Heart left ventricle (tissue), 16 donors: ENCODE measurements around the gene DNM1. TPM values are rescaled to one million over a fixed set of nuclear protein-coding genes. Genes with fewer than 3 reads are reported as not detected.

ENCODE experiments used
- ATAC-seq, 4 donors: fragments of 200-7000 bp; cut with Tn5 transposase; one replicate each; pipeline ENCODE4 v1.9.1; 2020 to 2022; ENCODE audit warnings: moderate library complexity in 4 of 4, mild to moderate bottlenecking in 3 of 4, moderate number of reproducible peaks in 1 of 4
- DNase-seq, 5 donors: peaks; one replicate each; pipeline ENCODE4 v3.0.0-alpha.2; 2020
- H3K27ac ChIP-seq, 12 donors: fragments of 200-600 bp; sonication (generic) in 4 of 12; one replicate each; pipeline versions ENCODE4 v1.5.0 to v1.8.0; 2016 to 2022; ENCODE audit warnings: mild to moderate bottlenecking in 2 of 12
- H3K27me3 ChIP-seq, 9 donors: fragments of 200-600 bp; sonication (generic) in 2 of 9; one replicate each; pipeline versions ENCODE4 v1.5.1 to v1.8.0; 2016 to 2022; ENCODE audit warnings: mild to moderate bottlenecking in 3 of 9
- H3K36me3 ChIP-seq, 9 donors: fragments of 200-600 bp; sonication (generic) in 2 of 9; one replicate each; pipeline versions ENCODE4 v1.5.0 to v1.8.0; 2018 to 2022; ENCODE audit warnings: mild to moderate bottlenecking in 2 of 9
- H3K4me1 ChIP-seq, 12 donors: fragments of 200-600 bp; sonication (generic) in 4 of 12; one replicate each; pipeline versions ENCODE4 v1.5.0 to v1.8.0; 2016 to 2022; ENCODE audit warnings: mild to moderate bottlenecking in 3 of 12
- H3K4me3 ChIP-seq, 12 donors: fragments of 200-600 bp; sonication (generic) in 4 of 12; one replicate each; pipeline versions ENCODE4 v1.5.0 to v1.8.0; 2017 to 2022; ENCODE audit warnings: mild to moderate bottlenecking in 9 of 12, moderate library complexity in 4 of 12
- H3K9me3 ChIP-seq, 12 donors: fragments of 200-600 bp; sonication (generic) in 4 of 12; one replicate each; pipeline versions ENCODE4 v1.5.0 to v1.8.0; 2016 to 2022; ENCODE audit warnings: mild to moderate bottlenecking in 1 of 12
- POLR2A ChIP-seq, 2 donors: fragments of 450-650 bp; IDR thresholded peaks; one replicate each; pipeline ENCODE4 v1.6.1; 2017; ENCODE audit warnings: antibody characterized with exemption in 2 of 2, mild to moderate bottlenecking in 2 of 2, moderate library complexity in 2 of 2
- WGBS, 4 donors: extraction: QIAGEN DNeasy Blood & Tissue Kit in 2 of 4; methylation state at CpG; one replicate each; pipeline versions ENCODE4 v1.1.5 to v1.1.7; 2013 to 2018; 5-methylcytosine and 5-hydroxymethylcytosine counted together
- intact Hi-C, 10 donors: fragments of 100-400 bp; cut with DNase I; formaldehyde crosslinking; loops; one replicate each; pipeline versions ENCODE4 v1.11.1 to v1.14.2; 2022
- polyA plus RNA-seq, 2 donors: library from polyadenylated mRNA; stranded (reverse); fragments of 200-250 nt; gene quantifications; one replicate each; pipeline ENCODE4 v1.2.3, GENCODE V29; 2013
- total RNA-seq, 9 donors: library from RNA; depleted of rRNA in 2 of 9; stranded (reverse); fragments of >200 nt in 2 of 9; fragmentation: NEBNext Ultra II Directional in 3 of 9; extraction: Animal tissue kit (Norgen Biotek cat#: 25700) in 3 of 9; gene quantifications; one replicate each; pipeline versions ENCODE4 v1.1.0 to v1.2.4, GENCODE V29; 2016 to 2023
- TF ChIP-seq, protein P1 (sequence below), 12 donors: fragments of 200-600 bp; sonication (generic) in 4 of 12; IDR thresholded peaks; one replicate each; pipeline versions ENCODE4 v1.5.0 to v1.8.0; 2018 to 2022; ENCODE audit warnings: antibody characterized with exemption in 12 of 12, mild to moderate bottlenecking in 5 of 12
- donor health status: ischemic (EF 13 %, LVEDD 7.1; RV severe dilation, severe dysfunction).
- donor health status: healthy with polysubstance abuse.
- donor health status: DM: no; HTN: yes; CAD: no.
- donor health status: DM: no; HTN: no; CAD: no.
- donor health status: ischemic (EF 25% LVEDD 6.9; RV normal size, moderate dysfunction).
- donor health status: ischemic (EF 25% LVEDD 5.7; RV mildly dilated, moderate dysfunction).
- donor health status: healthy.
- donor health status: DM: yes; HTN: yes; CAD: no.
- donor health status: ischemic (EF 35%, LVEDD 5.7; RV mildly dilated, moderate dysfunction).
- donor health status: nonischemic (EF 11% LVEDD 7.7; RV severe dilation, severe dysfunction).
- donor health status: DM: yes; HTN: yes; CAD: no.
- donor health status: PGD.
- donor health status: ischemic (EF 29% LVEDD 5.4; RV normal size, mild dysfunction).
- donor health status: nonischemic (EF 23%, LVEDD 6.1; RV moderate dilation, normal function).

The DNM1 gene
- total and polyA plus RNA-seq, 11 donors = 1.6 to 17.2 (median 3.6) TPM

DNA sequence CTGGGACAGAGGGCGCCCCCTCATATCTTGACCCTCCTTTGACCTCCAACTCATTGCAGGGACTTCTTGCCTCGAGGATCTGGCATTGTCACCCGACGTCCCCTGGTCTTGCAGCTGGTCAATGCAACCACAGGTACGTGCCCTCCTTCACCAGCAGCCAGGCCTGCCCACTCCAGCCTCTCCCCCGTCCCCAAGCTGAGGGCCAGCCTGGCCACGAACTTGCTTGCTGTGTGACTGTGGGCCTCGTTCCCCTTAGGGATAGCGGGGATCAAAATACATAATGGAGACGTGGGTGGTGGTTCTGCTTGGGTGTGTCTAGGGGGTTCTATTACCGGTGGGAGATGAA lies 15.0 kb downstream of the DNM1 start:
- intact Hi-C loops = no loop called here

DNA sequence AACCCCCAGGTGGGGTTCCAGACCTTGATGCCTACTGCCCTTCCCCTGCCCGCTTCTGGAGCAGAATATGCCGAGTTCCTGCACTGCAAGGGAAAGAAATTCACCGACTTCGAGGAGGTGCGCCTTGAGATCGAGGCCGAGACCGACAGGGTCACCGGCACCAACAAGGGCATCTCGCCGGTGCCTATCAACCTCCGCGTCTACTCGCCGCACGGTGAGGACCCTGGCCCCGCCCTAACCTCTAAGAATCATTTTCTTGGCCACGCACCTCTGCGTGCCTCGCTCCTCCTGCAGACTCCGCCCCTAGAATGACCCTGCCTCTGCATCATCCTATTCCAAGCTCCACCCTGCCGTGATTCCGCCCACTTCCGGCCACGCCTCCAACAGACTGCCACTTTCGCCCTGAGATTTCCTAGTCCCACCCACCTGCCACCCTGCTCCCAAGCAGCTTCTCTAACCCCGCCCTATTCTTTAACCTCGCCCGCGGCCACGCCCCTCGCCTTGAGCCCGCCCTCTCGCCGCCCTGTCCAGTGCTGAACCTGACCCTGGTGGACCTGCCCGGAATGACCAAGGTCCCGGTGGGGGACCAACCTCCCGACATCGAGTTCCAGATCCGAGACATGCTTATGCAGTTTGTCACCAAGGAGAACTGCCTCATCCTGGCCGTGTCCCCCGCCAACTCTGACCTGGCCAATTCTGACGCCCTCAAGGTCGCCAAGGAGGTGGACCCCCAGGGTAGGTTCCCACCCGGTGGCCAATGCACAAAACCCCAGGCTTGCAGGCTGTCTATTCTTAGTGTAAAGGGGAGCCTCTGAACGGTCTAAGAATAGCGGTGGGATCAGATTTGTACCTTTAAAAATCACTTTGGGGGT lies 15.6 kb downstream of the DNM1 start:
- Histone ChIP-seq H3K4me3 (peak overlapping the region in 10 of 12 donors; percentile 14 to 53 (median 48)), H3K27ac (peak overlapping the region in 5 of 12 donors; percentile 1 to 40 (median 29)), H3K9me3 (no peaks in the 10 kb centered on the region), H3K27me3 (no peaks in the 10 kb centered on the region), H3K36me3 (peaks cover 0 to 25% (median 0%) of the 10 kb centered on the region in 9 donors), H3K4me1 (peaks cover 0 to 32% (median 16%) of the 10 kb centered on the region in 12 donors)
- TF ChIP-seq, protein P1, sequence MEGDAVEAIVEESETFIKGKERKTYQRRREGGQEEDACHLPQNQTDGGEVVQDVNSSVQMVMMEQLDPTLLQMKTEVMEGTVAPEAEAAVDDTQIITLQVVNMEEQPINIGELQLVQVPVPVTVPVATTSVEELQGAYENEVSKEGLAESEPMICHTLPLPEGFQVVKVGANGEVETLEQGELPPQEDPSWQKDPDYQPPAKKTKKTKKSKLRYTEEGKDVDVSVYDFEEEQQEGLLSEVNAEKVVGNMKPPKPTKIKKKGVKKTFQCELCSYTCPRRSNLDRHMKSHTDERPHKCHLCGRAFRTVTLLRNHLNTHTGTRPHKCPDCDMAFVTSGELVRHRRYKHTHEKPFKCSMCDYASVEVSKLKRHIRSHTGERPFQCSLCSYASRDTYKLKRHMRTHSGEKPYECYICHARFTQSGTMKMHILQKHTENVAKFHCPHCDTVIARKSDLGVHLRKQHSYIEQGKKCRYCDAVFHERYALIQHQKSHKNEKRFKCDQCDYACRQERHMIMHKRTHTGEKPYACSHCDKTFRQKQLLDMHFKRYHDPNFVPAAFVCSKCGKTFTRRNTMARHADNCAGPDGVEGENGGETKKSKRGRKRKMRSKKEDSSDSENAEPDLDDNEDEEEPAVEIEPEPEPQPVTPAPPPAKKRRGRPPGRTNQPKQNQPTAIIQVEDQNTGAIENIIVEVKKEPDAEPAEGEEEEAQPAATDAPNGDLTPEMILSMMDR (IDR thresholded peaks at IDR 0.05) = peak in 1 of 12 donors; percentile 3
- TF ChIP-seq POLR2A (IDR thresholded peaks at IDR 0.05) = peak in 1 of 2 donors; percentile 41
- WGBS, 4 donors = 16 to 17% (median 16%) methylated on average over 39 to 47 of the region's 47 CpGs
- intact Hi-C loops = no loop called here
- peak; percentile 86 to 96 (median 93) for DNase-seq
- peak; percentile 72 to 92 (median 88) for ATAC-seq

More for the DNA sequence above, 15.0 kb downstream of the DNM1 start:
- Histone ChIP-seq H3K27me3 (no peaks in the 10 kb centered on the region), H3K9me3 (no peaks in the 10 kb centered on the region), H3K4me3 (peak overlapping the region in 9 of 12 donors; percentile 30 to 53 (median 49)), H3K36me3 (peaks cover 0 to 21% (median 0%) of the 10 kb centered on the region in 9 donors), H3K27ac (peak overlapping the region in 5 of 12 donors; percentile 1 to 40 (median 29)), H3K4me1 (peaks cover 0 to 32% (median 16%) of the 10 kb centered on the region in 12 donors)
- WGBS, 4 donors = 62 to 71% (median 64%) methylated on average over 11 of the region's 11 CpGs
- TF ChIP-seq, protein P1 (IDR thresholded peaks at IDR 0.05) = no peak
- no peak for DNase-seq
- no peak for ATAC-seq

DNA sequence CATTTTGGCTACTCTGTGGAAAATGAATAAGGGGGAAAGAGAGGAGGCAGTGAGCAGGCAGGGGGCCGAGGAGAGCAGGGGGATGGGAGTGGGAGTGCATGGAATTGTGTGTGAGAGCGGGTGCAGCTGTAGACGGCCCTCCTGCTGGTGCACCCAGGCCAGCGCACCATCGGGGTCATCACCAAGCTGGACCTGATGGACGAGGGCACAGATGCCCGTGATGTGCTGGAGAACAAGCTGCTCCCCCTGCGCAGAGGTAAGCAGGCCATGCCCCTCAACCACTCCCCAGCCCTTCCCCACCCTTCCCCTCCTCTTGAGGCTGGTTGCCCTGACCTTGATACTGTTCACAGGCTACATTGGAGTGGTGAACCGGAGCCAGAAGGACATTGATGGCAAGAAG lies 16.7 kb downstream of the DNM1 start:
- no peaks in the 10 kb centered on the region for H3K27me3 ChIP-seq
- H3K9me3 ChIP-seq = no peaks in the 10 kb centered on the region
- 90 to 97% (median 93%) methylated on average over 9 of the region's 9 CpGs for WGBS, 4 donors
- intact Hi-C loops = no loop called here
- TF ChIP-seq, protein P1 (IDR thresholded peaks at IDR 0.05) = no peak
- no peak for TF ChIP-seq POLR2A (IDR thresholded peaks at IDR 0.05)
- H3K4me3 ChIP-seq = no peak overlapping the region
- ATAC-seq (no peak), DNase-seq (no peak)
- no peak overlapping the region for H3K27ac ChIP-seq
- H3K4me1 ChIP-seq = peaks cover 0 to 31% (median 14%) of the 10 kb centered on the region in 12 donors
- H3K36me3 ChIP-seq = peaks cover 0 to 25% (median 0%) of the 10 kb centered on the region in 9 donors

DNA sequence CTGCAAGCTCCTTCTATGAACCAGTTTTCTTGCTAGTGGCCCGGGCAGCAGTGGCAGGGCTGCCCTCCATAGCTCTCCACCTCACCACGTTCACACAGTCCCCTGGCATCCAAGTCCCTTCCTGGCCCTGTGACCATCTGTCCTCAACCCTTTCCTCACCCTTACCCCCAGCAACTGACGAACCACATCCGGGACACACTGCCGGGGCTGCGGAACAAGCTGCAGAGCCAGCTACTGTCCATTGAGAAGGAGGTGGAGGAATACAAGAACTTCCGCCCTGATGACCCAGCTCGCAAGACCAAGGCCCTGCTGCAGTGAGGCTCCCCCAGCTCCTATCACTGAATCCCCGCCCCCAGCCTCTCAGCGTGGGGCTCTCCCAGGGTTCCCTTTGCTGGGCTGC lies 18.8 kb downstream of the DNM1 start:
- H3K4me3 ChIP-seq = no peak overlapping the region
- 83 to 90% (median 84%) methylated on average over 8 to 10 of the region's 10 CpGs for whole genome bisulfite sequencing, 4 donors
- H3K36me3 ChIP-seq = peaks cover 0 to 25% (median 0%) of the 10 kb centered on the region in 9 donors
- H3K4me1 ChIP-seq = peaks cover 0 to 20% (median 10%) of the 10 kb centered on the region in 12 donors
- ATAC-seq = no peak
- no peaks in the 10 kb centered on the region for H3K27me3 ChIP-seq
- TF ChIP-seq, protein P1 (IDR thresholded peaks at IDR 0.05) = no peak
- TF ChIP-seq POLR2A (IDR thresholded peaks at IDR 0.05) = no peak
- H3K27ac ChIP-seq = no peak overlapping the region
- no peaks in the 10 kb centered on the region for H3K9me3 ChIP-seq
- intact Hi-C loops = no loop called here
- DNase-seq = no peak
